ENCODE measurements around the gene PDZD4. TPM values are rescaled to one million over a fixed set of nuclear protein-coding genes. Genes with fewer than 3 reads are reported as not detected.

PDZD4 gene
- total and polyA plus RNA-seq, 4 donors: 0.15 to 1.8 (median 0.69) TPM

DNA sequence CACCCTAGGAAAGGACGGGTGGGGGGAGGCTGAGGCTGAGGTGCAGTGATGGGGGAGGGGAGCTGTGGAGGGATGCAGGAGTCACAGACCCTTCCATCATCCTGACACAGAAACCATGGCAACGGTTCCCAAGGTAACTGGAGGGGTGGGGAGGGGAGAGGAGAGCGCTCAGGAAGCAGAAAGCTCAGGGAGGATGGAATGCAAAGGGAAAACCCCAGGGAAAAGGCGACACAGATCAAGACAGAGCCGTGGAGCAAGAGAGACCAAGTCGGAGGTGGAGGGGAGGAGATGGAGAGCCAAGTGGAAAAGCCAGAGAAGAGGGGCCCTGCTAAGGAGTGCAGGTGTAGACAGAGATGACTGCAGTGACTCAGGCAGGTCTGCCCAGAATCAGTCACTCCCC, 41.1 kb upstream of the PDZD4 start:
- no peak overlapping the region for H3K4me3 ChIP-seq (ENCODE audit: low read depth in 1 of 3, low read length in 3 of 3)
- no peak for DNase-seq (ENCODE audit: low spot score)
- H3K9ac ChIP-seq (ENCODE audit: low read depth in 1 of 2, low read length in 2 of 2): no peak overlapping the region
- H3K27ac ChIP-seq (ENCODE audit: low read depth in 1 of 2, low read length in 2 of 2): no peak overlapping the region
- TF ChIP-seq RAD21 (IDR thresholded peaks at IDR 0.05) (no peak), JUND (IDR thresholded peaks at IDR 0.05) (no peak), SP1 (IDR thresholded peaks at IDR 0.05) (no peak), YY1 (IDR thresholded peaks at IDR 0.05) (no peak), NR2F2 (IDR thresholded peaks at IDR 0.05) (no peak), EGR1 (IDR thresholded peaks at IDR 0.05; ENCODE audit: low read depth in 2 of 2) (no peak), GABPA (IDR thresholded peaks at IDR 0.05 in 1 of 2, conservative IDR thresholded peaks at IDR 0.05 in 1 of 2) (no peak), FOXA2 (IDR thresholded peaks at IDR 0.05) (no peak), HNF4G (IDR thresholded peaks at IDR 0.05) (no peak), TAF1 (conservative IDR thresholded peaks at IDR 0.05) (no peak), RXRA (IDR thresholded peaks at IDR 0.05) (no peak), HNF4A (conservative IDR thresholded peaks at IDR 0.05) (no peak), FOXA1 (IDR thresholded peaks at IDR 0.05) (no peak)
- TF ChIP-seq, protein P1, sequence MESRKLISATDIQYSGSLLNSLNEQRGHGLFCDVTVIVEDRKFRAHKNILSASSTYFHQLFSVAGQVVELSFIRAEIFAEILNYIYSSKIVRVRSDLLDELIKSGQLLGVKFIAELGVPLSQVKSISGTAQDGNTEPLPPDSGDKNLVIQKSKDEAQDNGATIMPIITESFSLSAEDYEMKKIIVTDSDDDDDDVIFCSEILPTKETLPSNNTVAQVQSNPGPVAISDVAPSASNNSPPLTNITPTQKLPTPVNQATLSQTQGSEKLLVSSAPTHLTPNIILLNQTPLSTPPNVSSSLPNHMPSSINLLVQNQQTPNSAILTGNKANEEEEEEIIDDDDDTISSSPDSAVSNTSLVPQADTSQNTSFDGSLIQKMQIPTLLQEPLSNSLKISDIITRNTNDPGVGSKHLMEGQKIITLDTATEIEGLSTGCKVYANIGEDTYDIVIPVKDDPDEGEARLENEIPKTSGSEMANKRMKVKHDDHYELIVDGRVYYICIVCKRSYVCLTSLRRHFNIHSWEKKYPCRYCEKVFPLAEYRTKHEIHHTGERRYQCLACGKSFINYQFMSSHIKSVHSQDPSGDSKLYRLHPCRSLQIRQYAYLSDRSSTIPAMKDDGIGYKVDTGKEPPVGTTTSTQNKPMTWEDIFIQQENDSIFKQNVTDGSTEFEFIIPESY (IDR thresholded peaks at IDR 0.05): no peak
- TF ChIP-seq, protein P2, sequence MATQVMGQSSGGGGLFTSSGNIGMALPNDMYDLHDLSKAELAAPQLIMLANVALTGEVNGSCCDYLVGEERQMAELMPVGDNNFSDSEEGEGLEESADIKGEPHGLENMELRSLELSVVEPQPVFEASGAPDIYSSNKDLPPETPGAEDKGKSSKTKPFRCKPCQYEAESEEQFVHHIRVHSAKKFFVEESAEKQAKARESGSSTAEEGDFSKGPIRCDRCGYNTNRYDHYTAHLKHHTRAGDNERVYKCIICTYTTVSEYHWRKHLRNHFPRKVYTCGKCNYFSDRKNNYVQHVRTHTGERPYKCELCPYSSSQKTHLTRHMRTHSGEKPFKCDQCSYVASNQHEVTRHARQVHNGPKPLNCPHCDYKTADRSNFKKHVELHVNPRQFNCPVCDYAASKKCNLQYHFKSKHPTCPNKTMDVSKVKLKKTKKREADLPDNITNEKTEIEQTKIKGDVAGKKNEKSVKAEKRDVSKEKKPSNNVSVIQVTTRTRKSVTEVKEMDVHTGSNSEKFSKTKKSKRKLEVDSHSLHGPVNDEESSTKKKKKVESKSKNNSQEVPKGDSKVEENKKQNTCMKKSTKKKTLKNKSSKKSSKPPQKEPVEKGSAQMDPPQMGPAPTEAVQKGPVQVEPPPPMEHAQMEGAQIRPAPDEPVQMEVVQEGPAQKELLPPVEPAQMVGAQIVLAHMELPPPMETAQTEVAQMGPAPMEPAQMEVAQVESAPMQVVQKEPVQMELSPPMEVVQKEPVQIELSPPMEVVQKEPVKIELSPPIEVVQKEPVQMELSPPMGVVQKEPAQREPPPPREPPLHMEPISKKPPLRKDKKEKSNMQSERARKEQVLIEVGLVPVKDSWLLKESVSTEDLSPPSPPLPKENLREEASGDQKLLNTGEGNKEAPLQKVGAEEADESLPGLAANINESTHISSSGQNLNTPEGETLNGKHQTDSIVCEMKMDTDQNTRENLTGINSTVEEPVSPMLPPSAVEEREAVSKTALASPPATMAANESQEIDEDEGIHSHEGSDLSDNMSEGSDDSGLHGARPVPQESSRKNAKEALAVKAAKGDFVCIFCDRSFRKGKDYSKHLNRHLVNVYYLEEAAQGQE (IDR thresholded peaks at IDR 0.05): no peak
- TF ChIP-seq, protein P3, sequence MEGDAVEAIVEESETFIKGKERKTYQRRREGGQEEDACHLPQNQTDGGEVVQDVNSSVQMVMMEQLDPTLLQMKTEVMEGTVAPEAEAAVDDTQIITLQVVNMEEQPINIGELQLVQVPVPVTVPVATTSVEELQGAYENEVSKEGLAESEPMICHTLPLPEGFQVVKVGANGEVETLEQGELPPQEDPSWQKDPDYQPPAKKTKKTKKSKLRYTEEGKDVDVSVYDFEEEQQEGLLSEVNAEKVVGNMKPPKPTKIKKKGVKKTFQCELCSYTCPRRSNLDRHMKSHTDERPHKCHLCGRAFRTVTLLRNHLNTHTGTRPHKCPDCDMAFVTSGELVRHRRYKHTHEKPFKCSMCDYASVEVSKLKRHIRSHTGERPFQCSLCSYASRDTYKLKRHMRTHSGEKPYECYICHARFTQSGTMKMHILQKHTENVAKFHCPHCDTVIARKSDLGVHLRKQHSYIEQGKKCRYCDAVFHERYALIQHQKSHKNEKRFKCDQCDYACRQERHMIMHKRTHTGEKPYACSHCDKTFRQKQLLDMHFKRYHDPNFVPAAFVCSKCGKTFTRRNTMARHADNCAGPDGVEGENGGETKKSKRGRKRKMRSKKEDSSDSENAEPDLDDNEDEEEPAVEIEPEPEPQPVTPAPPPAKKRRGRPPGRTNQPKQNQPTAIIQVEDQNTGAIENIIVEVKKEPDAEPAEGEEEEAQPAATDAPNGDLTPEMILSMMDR (IDR thresholded peaks at IDR 0.05; ENCODE audit: low read depth, low read length, missing input control): no peak
- TF ChIP-seq, protein P4, sequence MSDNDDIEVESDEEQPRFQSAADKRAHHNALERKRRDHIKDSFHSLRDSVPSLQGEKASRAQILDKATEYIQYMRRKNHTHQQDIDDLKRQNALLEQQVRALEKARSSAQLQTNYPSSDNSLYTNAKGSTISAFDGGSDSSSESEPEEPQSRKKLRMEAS (IDR thresholded peaks at IDR 0.05): no peak
- TF ChIP-seq, protein P5, sequence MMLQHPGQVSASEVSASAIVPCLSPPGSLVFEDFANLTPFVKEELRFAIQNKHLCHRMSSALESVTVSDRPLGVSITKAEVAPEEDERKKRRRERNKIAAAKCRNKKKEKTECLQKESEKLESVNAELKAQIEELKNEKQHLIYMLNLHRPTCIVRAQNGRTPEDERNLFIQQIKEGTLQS (IDR thresholded peaks at IDR 0.05): no peak
- H3K36me3 ChIP-seq (ENCODE audit: control insufficient read depth in 4 of 4, insufficient read depth in 3 of 4, low read depth in 1 of 4, low read length in 3 of 4): no peaks in the 10 kb centered on the region
- peaks cover 0 to 4% (median 0%) of the 10 kb centered on the region in 4 donors for H3K27me3 ChIP-seq (ENCODE audit: control insufficient read depth in 4 of 4, insufficient read depth in 4 of 4, low read length in 3 of 4)
- H3K9me3 ChIP-seq (ENCODE audit: control insufficient read depth in 4 of 4, low read length in 3 of 4): no peaks in the 10 kb centered on the region
- WGBS: 22% methylated on average over 6 of the region's 6 CpGs
- no peaks in the 10 kb centered on the region for H3K4me1 ChIP-seq (ENCODE audit: control insufficient read depth in 4 of 4, insufficient read depth in 4 of 4, low read length in 3 of 4)

Data from liver (tissue), 9 donors.